ENCODE measurements around the gene ART5.
"Not testable (repeated sequence)": the region's sequence is repeated elsewhere in the genome, so short reads cannot be mapped to it uniquely, and the experiment has no call there.

The ART5 gene

GRCh38 chr11:3605771-3606203 lies 36.0 kb downstream of the ART5 start:
- H3K27ac ChIP-seq, result peak overlapping the region; percentile 54
- no peak for TF ChIP-seq CTCF (conservative IDR thresholded peaks at IDR 0.05)
- no peak for TF ChIP-seq ZFX (IDR thresholded peaks at IDR 0.05)

GRCh38 chr11:3605283-3605662 lies 36.5 kb downstream of the ART5 start:
- peak overlapping the region; percentile 54 for H3K27ac ChIP-seq

GRCh38 chr11:3604167-3604566 lies 37.6 kb downstream of the ART5 start:
- TF ChIP-seq ZFX (IDR thresholded peaks at IDR 0.05) (no peak), CTCF (conservative IDR thresholded peaks at IDR 0.05) (no peak)
- no peak overlapping the region for H3K27ac ChIP-seq

More at GRCh38 chr11:3605283-3605662, 36.5 kb downstream of the ART5 start:
- no peak for TF ChIP-seq ZFX (IDR thresholded peaks at IDR 0.05)

- H3K27ac ChIP-seq, result not testable (repeated sequence)
These were observed 41.6 kb downstream of the ART5 start for GRCh38 chr11:3600201-3600600.

GRCh38 chr11:3597743-3598142 lies 44.0 kb downstream of the ART5 start:
- H3K27ac ChIP-seq, result not testable (repeated sequence)

GRCh38 chr11:3591326-3591725 lies 50.5 kb downstream of the ART5 start:
- H3K27ac ChIP-seq, result not testable (repeated sequence)

GRCh38 chr11:3590193-3590592 lies 51.6 kb downstream of the ART5 start:
- not testable (repeated sequence) for H3K27ac ChIP-seq

GRCh38 chr11:3588776-3589175 lies 53.0 kb downstream of the ART5 start:
- not testable (repeated sequence) for H3K27ac ChIP-seq
